WI38 (cell line): ENCODE measurements around the gene RASD1.

Source experiments
- H3K4me3 ChIP-seq: 2 replicates; pipeline ENCODE4 v1.5.1; 2011; ENCODE audit warnings: low read depth, mild to moderate bottlenecking, control low read depth, low read length
- TF ChIP-seq, protein P1 (sequence below): IDR thresholded peaks from 2 replicates; pipeline ENCODE4 v1.5.1; 2012; ENCODE audit warnings: low read depth, mild to moderate bottlenecking, control low read depth, low read length

RASD1 gene

GRCh38 chr17:17518014-17518413 lies 21.8 kb upstream of the RASD1 start:
- H3K4me3 ChIP-seq, result no peak overlapping the region
- TF ChIP-seq, protein P1, sequence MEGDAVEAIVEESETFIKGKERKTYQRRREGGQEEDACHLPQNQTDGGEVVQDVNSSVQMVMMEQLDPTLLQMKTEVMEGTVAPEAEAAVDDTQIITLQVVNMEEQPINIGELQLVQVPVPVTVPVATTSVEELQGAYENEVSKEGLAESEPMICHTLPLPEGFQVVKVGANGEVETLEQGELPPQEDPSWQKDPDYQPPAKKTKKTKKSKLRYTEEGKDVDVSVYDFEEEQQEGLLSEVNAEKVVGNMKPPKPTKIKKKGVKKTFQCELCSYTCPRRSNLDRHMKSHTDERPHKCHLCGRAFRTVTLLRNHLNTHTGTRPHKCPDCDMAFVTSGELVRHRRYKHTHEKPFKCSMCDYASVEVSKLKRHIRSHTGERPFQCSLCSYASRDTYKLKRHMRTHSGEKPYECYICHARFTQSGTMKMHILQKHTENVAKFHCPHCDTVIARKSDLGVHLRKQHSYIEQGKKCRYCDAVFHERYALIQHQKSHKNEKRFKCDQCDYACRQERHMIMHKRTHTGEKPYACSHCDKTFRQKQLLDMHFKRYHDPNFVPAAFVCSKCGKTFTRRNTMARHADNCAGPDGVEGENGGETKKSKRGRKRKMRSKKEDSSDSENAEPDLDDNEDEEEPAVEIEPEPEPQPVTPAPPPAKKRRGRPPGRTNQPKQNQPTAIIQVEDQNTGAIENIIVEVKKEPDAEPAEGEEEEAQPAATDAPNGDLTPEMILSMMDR, result no peak

GRCh38 chr17:17516941-17517720 lies 20.9 kb upstream of the RASD1 start:
- TF ChIP-seq, protein P1, result no peak
- no peak overlapping the region for H3K4me3 ChIP-seq

DNA sequence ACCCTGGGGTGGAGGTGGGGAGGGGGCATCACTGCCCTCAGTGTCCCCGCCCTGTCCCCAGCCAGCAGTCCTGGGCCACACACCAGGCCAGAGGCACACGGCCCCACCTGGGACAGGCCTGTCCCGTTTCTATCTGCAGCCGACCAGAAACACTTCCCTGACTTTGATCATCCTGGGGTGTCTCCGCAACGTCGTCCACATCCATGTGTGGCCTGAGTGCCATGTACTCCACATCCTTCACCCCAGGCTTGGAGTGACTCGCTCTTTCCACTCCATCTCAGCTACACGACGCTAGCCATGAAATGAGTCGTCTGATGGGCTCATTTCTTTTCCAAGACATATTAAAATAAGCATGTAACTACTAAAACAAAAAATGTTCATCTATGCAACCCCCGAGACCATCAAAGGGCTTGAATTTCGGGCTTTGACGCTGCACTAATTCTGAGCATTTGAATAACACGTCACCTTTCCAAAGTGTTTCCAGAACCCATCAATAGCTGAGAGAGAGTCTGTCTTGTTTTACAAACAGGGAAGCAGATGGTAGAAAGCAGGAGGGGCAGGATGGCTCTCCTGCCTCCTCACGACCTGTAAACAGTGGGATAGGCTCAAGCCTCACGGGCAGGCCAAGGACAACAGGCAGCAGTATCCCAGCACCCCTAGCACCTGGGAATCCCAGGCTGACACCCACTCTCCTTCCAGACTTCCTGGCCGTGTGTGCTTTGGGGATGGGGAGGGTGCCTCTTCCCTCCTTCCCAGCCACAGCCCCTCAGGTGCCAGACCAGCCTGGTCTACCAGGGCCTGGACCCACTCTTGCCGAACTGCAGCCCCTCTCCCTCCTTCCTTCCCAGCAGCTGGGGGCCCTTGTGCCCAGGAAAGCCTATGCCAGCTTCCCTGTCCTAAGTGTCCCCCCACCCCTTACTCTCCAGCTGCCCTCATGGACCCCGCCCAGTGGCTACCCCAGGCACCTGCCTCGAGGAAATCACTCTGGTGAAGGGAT lies 20.0 kb upstream of the RASD1 start:
- TF ChIP-seq, protein P1, result no peak
- no peak overlapping the region for H3K4me3 ChIP-seq

- TF ChIP-seq, protein P1, result no peak
- no peak overlapping the region for H3K4me3 ChIP-seq
These were observed 19.1 kb upstream of the RASD1 start for GRCh38 chr17:17514993-17515933.

- no peak overlapping the region for H3K4me3 ChIP-seq
- TF ChIP-seq, protein P1, result no peak
These were observed 18.3 kb upstream of the RASD1 start for GRCh38 chr17:17514361-17514992.

DNA sequence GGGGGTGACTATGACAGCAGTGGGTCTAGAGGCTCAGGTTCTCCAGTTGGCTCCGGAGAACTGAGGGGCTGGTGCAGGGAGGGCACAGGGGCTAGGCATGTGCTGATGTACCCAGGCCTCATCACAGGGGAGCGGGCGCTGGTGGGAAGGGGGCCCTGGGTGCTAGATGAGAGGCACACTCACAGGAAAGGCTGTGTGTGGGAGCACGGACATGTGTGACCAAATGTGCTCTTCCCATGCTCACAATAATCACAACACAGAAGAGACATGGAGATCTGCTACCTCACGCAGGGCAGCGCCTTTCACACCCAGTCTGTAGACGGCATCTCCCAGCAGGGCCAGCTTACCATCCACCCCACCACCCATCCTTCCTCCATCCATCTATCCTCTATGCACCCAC lies 17.4 kb upstream of the RASD1 start:
- H3K4me3 ChIP-seq, result no peak overlapping the region
- TF ChIP-seq, protein P1, result no peak
